HepG2 (cell line): ENCODE results near the gene ASB16. TPM values are rescaled to one million over a fixed set of nuclear protein-coding genes. Genes with fewer than 3 reads are reported as not detected.

ENCODE experiments used
- AHR ChIP-seq: IDR thresholded peaks from 2 replicates; pipeline ENCODE4 v1.6.1; 2018; ENCODE audit warnings: missing genetic modification reagents, missing compliant biosample characterization
- ARNTL ChIP-seq: sonication (generic); formaldehyde crosslinking; IDR thresholded peaks from 2 replicates; pipeline ENCODE4 v1.4.0; 2020; ENCODE audit warnings: mild to moderate bottlenecking, missing genetic modification reagents
- ATF1 ChIP-seq: IDR thresholded peaks from 2 replicates; pipeline ENCODE4 v1.6.1; 2016; ENCODE audit warnings: mild to moderate bottlenecking, control low read depth
- SPEN ChIP-seq: sonication (generic); formaldehyde crosslinking; IDR thresholded peaks from 2 replicates; pipeline ENCODE4 v1.5.1; 2020; ENCODE audit warnings: low read depth, mild to moderate bottlenecking, missing genetic modification reagents
- ZFX ChIP-seq: sonication (generic); formaldehyde crosslinking; IDR thresholded peaks from 2 replicates; pipeline ENCODE4 v1.4.0; 2020; ENCODE audit warnings: mild to moderate bottlenecking, low read depth, missing genetic modification reagents, moderate library complexity
- ZMAT3 ChIP-seq: sonication (generic); formaldehyde crosslinking; conservative IDR thresholded peaks from 2 replicates; pipeline ENCODE4 v1.7.0; 2021; ENCODE audit warnings: missing genetic modification reagents
- ZNF33B ChIP-seq: sonication (generic); formaldehyde crosslinking; IDR thresholded peaks from 2 replicates; pipeline ENCODE4 v1.5.1; 2020; ENCODE audit warnings: mild to moderate bottlenecking, missing genetic modification reagents
- ZNF407 ChIP-seq: sonication (generic); formaldehyde crosslinking; IDR thresholded peaks from one replicate; pipeline ENCODE4 v1.5.1; 2020; ENCODE audit warnings: mild to moderate bottlenecking, missing genetic modification reagents; ENCODE audit errors: not compliant biosample characterization
- ZNF501 ChIP-seq: sonication (generic); formaldehyde crosslinking; IDR thresholded peaks from 2 replicates; pipeline ENCODE4 v1.5.1; 2020; ENCODE audit warnings: mild to moderate bottlenecking, moderate library complexity, missing genetic modification reagents
- ZNF598 ChIP-seq: sonication (generic); formaldehyde crosslinking; IDR thresholded peaks from 2 replicates; pipeline ENCODE4 v1.5.1; 2020; ENCODE audit warnings: mild to moderate bottlenecking, missing genetic modification reagents, borderline replicate concordance
- polyA plus RNA-seq, 8 experiments: library from polyadenylated mRNA; depleted of rRNA in 3 of 8; stranded (reverse) in 7 of 8; unstranded in 1 of 8; fragments of >200 nt; fragmentation: Illumina TruSeq in 4 of 8; extraction: Trizol in 4 of 8; gene quantifications; 2 replicates each; pipeline versions ENCODE4 v1.2.1 to v1.2.3, GENCODE V29; 2011 to 2016; ENCODE audit warnings: low read depth in 4 of 8, missing spikeins in 1 of 8, mixed read lengths in 1 of 8; ENCODE audit not compliant: insufficient read depth in 1 of 8
- total RNA-seq, 5 experiments: library from RNA; depleted of rRNA; stranded (reverse); fragments of >200 nt; fragmentation: Illumina TruSeq; extraction: Trizol; gene quantifications; 2 replicates each; pipeline ENCODE4 v1.2.3, GENCODE V29; 2016; ENCODE audit warnings: low read depth in 1 of 5
- TF ChIP-seq, protein P1 (sequence below): sonication (generic); formaldehyde crosslinking; IDR thresholded peaks from 2 replicates; pipeline ENCODE4 v1.5.1; 2020; ENCODE audit warnings: mild to moderate bottlenecking, missing genetic modification reagents, moderate library complexity
- TF ChIP-seq, protein P2 (sequence below): sonication (generic); formaldehyde crosslinking; IDR thresholded peaks from 2 replicates; pipeline ENCODE4 v1.8.1; 2023; ENCODE audit warnings: missing genetic modification reagents, inconsistent platforms, borderline replicate concordance

The ASB16 gene
- total and polyA plus RNA-seq, 2 of the 13 experiments (the other 11 are each of a cell fraction or from before 2014, with no cell fraction given), result 0.07 TPM; not detected in 1

- TF ChIP-seq ZMAT3 (CRISPR knock-in tag), result peak; percentile 51
- no peak for TF ChIP-seq ATF1 (CRISPR knock-in tag)
- TF ChIP-seq ZNF598 (CRISPR knock-in tag), result 0 out of 2 replicates have a peak, but pooled peaks have one; percentile 48
- no peak for TF ChIP-seq ZNF407 (CRISPR knock-in tag)
- TF ChIP-seq ZNF33B (CRISPR knock-in tag), result 0 out of 2 replicates have a peak, but pooled peaks have one; percentile 30
- peak; percentile 42; the same call in 1 of the 2 replicates for TF ChIP-seq ZNF501
- peak; percentile 40; the same call in 1 of the 2 replicates for TF ChIP-seq SPEN (CRISPR knock-in tag)
- TF ChIP-seq ARNTL (CRISPR knock-in tag), result 0 out of 2 replicates have a peak, but pooled peaks have one; percentile 21
- TF ChIP-seq ZFX (CRISPR knock-in tag), result peak; percentile 47
- TF ChIP-seq, protein P1, sequence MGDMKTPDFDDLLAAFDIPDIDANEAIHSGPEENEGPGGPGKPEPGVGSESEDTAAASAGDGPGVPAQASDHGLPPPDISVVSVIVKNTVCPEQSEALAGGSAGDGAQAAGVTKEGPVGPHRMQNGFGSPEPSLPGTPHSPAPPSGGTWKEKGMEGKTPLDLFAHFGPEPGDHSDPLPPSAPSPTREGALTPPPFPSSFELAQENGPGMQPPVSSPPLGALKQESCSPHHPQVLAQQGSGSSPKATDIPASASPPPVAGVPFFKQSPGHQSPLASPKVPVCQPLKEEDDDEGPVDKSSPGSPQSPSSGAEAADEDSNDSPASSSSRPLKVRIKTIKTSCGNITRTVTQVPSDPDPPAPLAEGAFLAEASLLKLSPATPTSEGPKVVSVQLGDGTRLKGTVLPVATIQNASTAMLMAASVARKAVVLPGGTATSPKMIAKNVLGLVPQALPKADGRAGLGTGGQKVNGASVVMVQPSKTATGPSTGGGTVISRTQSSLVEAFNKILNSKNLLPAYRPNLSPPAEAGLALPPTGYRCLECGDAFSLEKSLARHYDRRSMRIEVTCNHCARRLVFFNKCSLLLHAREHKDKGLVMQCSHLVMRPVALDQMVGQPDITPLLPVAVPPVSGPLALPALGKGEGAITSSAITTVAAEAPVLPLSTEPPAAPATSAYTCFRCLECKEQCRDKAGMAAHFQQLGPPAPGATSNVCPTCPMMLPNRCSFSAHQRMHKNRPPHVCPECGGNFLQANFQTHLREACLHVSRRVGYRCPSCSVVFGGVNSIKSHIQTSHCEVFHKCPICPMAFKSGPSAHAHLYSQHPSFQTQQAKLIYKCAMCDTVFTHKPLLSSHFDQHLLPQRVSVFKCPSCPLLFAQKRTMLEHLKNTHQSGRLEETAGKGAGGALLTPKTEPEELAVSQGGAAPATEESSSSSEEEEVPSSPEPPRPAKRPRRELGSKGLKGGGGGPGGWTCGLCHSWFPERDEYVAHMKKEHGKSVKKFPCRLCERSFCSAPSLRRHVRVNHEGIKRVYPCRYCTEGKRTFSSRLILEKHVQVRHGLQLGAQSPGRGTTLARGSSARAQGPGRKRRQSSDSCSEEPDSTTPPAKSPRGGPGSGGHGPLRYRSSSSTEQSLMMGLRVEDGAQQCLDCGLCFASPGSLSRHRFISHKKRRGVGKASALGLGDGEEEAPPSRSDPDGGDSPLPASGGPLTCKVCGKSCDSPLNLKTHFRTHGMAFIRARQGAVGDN, result peak; percentile 60
- no peak for TF ChIP-seq AHR (CRISPR knock-in tag)
- TF ChIP-seq, protein P2, sequence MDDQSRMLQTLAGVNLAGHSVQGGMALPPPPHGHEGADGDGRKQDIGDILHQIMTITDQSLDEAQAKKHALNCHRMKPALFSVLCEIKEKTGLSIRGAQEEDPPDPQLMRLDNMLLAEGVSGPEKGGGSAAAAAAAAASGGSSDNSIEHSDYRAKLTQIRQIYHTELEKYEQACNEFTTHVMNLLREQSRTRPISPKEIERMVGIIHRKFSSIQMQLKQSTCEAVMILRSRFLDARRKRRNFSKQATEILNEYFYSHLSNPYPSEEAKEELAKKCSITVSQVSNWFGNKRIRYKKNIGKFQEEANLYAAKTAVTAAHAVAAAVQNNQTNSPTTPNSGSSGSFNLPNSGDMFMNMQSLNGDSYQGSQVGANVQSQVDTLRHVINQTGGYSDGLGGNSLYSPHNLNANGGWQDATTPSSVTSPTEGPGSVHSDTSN (CRISPR knock-in tag), result no peak
Measured at GRCh38 chr17:44198721-44199552, 28.4 kb downstream of the ASB16 start (continued).
